Stimulated activated CD4-positive, alpha-beta T cell treated with anti-CD3 and anti-CD28 coated beads, Interleukin-4, amount 100 ng/mL, for 24 hours (primary cell): ENCODE measurements around the gene BLOC1S4.

Source experiments
- DNase-seq: peaks from one replicate; pipeline ENCODE4 v3.0.0-alpha.2; 2020

BLOC1S4 gene

GRCh38 chr4:6692806-6693205, 23.2 kb upstream of the BLOC1S4 start:
- no peak for DNase-seq

GRCh38 chr4:6693231-6694176, 22.5 kb upstream of the BLOC1S4 start, which contains the start of gene S100P:
Gene S100P, plus strand, starts transcription at chr4:6693878. Its CDS starts 55 bp downstream, at chr4:6693933.
- no peak for DNase-seq

- DNase-seq = no peak
These were observed 21.6 kb upstream of the BLOC1S4 start for GRCh38 chr4:6694177-6694901.

- DNase-seq = peak; percentile 50
These were observed 20.0 kb upstream of the BLOC1S4 start for GRCh38 chr4:6695660-6696610.

GRCh38 chr4:6696611-6697010, 19.4 kb upstream of the BLOC1S4 start:
- DNase-seq = no peak

GRCh38 chr4:6697131-6697530, 18.8 kb upstream of the BLOC1S4 start:
- DNase-seq = no peak

GRCh38 chr4:6699388-6699787, 16.6 kb upstream of the BLOC1S4 start:
- no peak for DNase-seq

GRCh38 chr4:6699903-6700302, 16.1 kb upstream of the BLOC1S4 start:
- DNase-seq = no peak

GRCh38 chr4:6701371-6701770, 14.6 kb upstream of the BLOC1S4 start:
- peak; percentile 40 for DNase-seq

GRCh38 chr4:6702761-6703160, 13.2 kb upstream of the BLOC1S4 start:
- no peak for DNase-seq

GRCh38 chr4:6703786-6704185, 12.2 kb upstream of the BLOC1S4 start:
- DNase-seq = peak; percentile 31

GRCh38 chr4:6705646-6706045, 10.3 kb upstream of the BLOC1S4 start:
- DNase-seq = no peak

GRCh38 chr4:6706173-6706572, 9.8 kb upstream of the BLOC1S4 start:
- no peak for DNase-seq

GRCh38 chr4:6709230-6710114, 6.5 kb upstream of the BLOC1S4 start, which contains the start of gene MRFAP1L1:
Gene MRFAP1L1, minus strand, starts transcription at chr4:6709865. Its CDS starts 236 bp downstream, at chr4:6709629.
- DNase-seq = peak; percentile 96

- DNase-seq = no peak
These were observed 5.7 kb upstream of the BLOC1S4 start for GRCh38 chr4:6710282-6710681.

- no peak for DNase-seq
These were observed 5.0 kb upstream of the BLOC1S4 start for GRCh38 chr4:6710996-6711395.

- DNase-seq = no peak
These were observed 1.0 kb upstream of the BLOC1S4 start for GRCh38 chr4:6714954-6715353.

GRCh38 chr4:6715704-6716017, 313 bp upstream of the BLOC1S4 start:
- no peak for DNase-seq

GRCh38 chr4:6716958-6717655, 1.1 kb downstream of the BLOC1S4 start:
- no peak for DNase-seq

GRCh38 chr4:6718932-6719610, 3.1 kb downstream of the BLOC1S4 start:
- no peak for DNase-seq
